ENCODE data around the gene UNC5C. TPM values are rescaled to one million over a fixed set of nuclear protein-coding genes. Genes with fewer than 3 reads are reported as not detected.
A peak's percentile ranks its signal among the peaks of the same experiment; 100 is the strongest.

The UNC5C gene
- total and polyA plus RNA-seq, 2 donors (not counting 1 experiment from before 2014, with no cell fraction given), result 2.0 to 11.6 TPM

DNA sequence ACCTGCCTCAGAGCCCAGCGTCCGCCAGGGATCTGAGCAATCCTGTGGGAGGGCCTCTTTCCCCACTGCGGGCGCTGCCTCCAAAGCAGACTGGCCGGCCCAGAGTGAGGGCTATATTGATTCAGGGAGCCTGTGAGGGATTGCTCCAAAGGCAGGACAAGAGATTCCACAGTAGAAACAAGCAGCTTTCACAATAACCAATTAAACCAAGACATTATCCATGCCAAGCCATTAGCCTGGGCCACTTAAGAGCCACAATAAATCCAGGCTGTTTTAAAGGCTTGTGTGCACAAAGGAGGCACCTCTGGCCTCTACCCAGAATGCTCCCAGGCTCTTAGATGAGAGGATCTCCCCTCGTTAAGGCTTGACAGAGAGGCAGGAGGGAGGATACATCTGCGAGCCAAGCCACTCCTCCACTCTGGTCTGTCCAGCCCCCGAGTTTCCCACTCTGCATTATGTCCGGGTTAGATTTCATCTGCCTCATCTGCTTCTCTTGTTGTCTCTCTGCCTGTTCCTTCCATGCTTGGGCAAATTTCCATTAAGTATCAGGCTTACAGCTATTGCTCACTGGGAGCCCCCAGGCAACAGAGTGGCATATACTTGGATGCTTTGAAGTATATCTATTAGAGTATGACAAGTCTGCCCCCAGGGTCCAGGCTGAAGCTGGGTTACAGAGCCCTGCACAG, 357.9 kb downstream of the UNC5C start:
- Histone ChIP-seq H3K27me3 (ENCODE audit: control insufficient read depth, insufficient read depth, low read length) (no peaks in the 10 kb centered on the region), H3K4me1 (ENCODE audit: control insufficient read depth, extremely low read depth, insufficient read depth, low read length) (no peaks in the 10 kb centered on the region), H3K4me3 (replicated peaks in 1 of 4; ENCODE audit: control extremely low read depth in 1 of 4, insufficient read depth in 1 of 4, low read depth in 3 of 4, low read length in 4 of 4) (no peak overlapping the region), H3K4me2 (ENCODE audit: extremely low read depth, insufficient read depth, low read length) (no peak overlapping the region), H3K27ac (ENCODE audit: insufficient read depth, low read length) (no peak overlapping the region), H2AFZ (ENCODE audit: low read length) (no peak overlapping the region), H4K20me1 (ENCODE audit: control insufficient read depth, extremely low read depth, insufficient read depth, low read length) (no peaks in the 10 kb centered on the region), H3K9ac (ENCODE audit: insufficient read depth, low read length) (no peak overlapping the region), H3K36me3 (ENCODE audit: control insufficient read depth, insufficient read depth, low read length) (no peaks in the 10 kb centered on the region), H3K9me3 (ENCODE audit: control insufficient read depth, insufficient read depth, low read depth, low read length) (no peaks in the 10 kb centered on the region), H3K79me2 (ENCODE audit: control insufficient read depth, insufficient read depth, low read length) (no peaks in the 10 kb centered on the region)
- peak in 1 of 2 donors; percentile 20 for DNase-seq (ENCODE audit: low read depth in 2 of 2)
- TF ChIP-seq, protein P1, sequence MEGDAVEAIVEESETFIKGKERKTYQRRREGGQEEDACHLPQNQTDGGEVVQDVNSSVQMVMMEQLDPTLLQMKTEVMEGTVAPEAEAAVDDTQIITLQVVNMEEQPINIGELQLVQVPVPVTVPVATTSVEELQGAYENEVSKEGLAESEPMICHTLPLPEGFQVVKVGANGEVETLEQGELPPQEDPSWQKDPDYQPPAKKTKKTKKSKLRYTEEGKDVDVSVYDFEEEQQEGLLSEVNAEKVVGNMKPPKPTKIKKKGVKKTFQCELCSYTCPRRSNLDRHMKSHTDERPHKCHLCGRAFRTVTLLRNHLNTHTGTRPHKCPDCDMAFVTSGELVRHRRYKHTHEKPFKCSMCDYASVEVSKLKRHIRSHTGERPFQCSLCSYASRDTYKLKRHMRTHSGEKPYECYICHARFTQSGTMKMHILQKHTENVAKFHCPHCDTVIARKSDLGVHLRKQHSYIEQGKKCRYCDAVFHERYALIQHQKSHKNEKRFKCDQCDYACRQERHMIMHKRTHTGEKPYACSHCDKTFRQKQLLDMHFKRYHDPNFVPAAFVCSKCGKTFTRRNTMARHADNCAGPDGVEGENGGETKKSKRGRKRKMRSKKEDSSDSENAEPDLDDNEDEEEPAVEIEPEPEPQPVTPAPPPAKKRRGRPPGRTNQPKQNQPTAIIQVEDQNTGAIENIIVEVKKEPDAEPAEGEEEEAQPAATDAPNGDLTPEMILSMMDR (conservative IDR thresholded peaks at IDR 0.05 in 1 of 2, IDR thresholded peaks at IDR 0.05 in 1 of 2; ENCODE audit: low read depth in 1 of 2, low read length in 2 of 2), result no peak
- no peak for TF ChIP-seq EZH2 (IDR thresholded peaks at IDR 0.05; ENCODE audit: low read length, missing control alignments)

DNA sequence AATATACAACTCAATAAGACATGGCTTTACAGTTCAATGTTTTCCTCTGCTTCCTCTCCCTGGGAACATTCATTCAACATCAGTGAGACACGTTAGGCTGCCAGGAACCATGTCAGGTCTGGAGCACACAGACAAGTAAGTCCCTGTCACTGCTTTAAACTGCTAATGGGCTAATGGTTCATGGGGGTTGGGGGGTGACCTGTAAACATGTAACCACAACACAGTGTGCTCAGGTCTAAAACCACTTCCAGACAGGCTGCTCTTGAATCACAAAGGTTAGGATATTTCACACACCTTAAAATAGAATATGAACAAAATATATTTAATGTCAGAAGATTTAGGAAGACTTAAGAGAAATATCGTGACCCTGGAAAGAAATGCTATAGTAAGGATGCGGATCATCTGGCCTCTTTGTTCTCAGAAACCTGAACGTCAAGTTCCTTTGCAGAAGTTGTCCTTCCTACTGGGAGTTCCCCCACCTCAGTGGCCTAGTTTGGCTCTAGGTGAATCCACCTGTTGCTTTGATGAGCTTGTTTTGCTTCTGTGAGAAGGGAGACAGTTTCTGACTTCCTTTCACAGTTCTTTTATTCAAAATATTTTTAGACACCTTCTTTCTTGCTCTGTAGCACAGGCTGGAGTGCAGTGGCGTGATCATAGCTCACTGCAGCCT, 359.9 kb downstream of the UNC5C start:
- TF ChIP-seq, protein P1 (conservative IDR thresholded peaks at IDR 0.05 in 1 of 2, IDR thresholded peaks at IDR 0.05 in 1 of 2; ENCODE audit: low read depth in 1 of 2, low read length in 2 of 2), result no peak
- TF ChIP-seq EZH2 (IDR thresholded peaks at IDR 0.05; ENCODE audit: low read length, missing control alignments), result no peak
- Histone ChIP-seq H4K20me1 (ENCODE audit: control insufficient read depth, extremely low read depth, insufficient read depth, low read length) (no peaks in the 10 kb centered on the region), H3K4me2 (ENCODE audit: extremely low read depth, insufficient read depth, low read length) (no peak overlapping the region), H3K27me3 (ENCODE audit: control insufficient read depth, insufficient read depth, low read length) (no peaks in the 10 kb centered on the region), H3K27ac (ENCODE audit: insufficient read depth, low read length) (no peak overlapping the region), H3K79me2 (ENCODE audit: control insufficient read depth, insufficient read depth, low read length) (no peaks in the 10 kb centered on the region), H3K9me3 (ENCODE audit: control insufficient read depth, insufficient read depth, low read depth, low read length) (no peaks in the 10 kb centered on the region), H3K4me3 (replicated peaks in 1 of 4; ENCODE audit: control extremely low read depth in 1 of 4, insufficient read depth in 1 of 4, low read depth in 3 of 4, low read length in 4 of 4) (no peak overlapping the region), H2AFZ (ENCODE audit: low read length) (no peak overlapping the region), H3K9ac (ENCODE audit: insufficient read depth, low read length) (no peak overlapping the region), H3K4me1 (ENCODE audit: control insufficient read depth, extremely low read depth, insufficient read depth, low read length) (no peaks in the 10 kb centered on the region), H3K36me3 (ENCODE audit: control insufficient read depth, insufficient read depth, low read length) (no peaks in the 10 kb centered on the region)
- no peak for DNase-seq (ENCODE audit: low read depth in 2 of 2)

DNA sequence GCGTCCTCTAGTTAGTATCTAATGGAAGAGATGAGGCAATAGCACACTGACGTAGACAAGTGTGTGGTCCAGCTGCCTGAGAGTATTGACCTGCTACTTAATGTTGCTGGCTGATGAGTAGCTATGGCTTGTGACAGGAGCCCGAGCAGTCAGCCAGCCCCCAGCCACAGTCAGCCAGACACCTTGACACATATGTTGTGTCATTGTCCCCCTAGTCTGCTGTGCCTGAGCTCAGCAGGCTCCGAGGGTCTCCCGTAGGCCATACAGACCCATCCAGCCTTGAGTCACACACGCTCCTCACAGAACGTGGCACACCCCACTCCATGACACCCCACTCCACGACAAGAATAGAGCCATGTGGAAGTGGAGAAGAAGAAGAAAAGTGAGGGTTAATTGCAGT, 362.1 kb downstream of the UNC5C start:
- Histone ChIP-seq H3K4me3 (replicated peaks in 1 of 4; ENCODE audit: control extremely low read depth in 1 of 4, insufficient read depth in 1 of 4, low read depth in 3 of 4, low read length in 4 of 4) (no peak overlapping the region), H3K27me3 (ENCODE audit: control insufficient read depth, insufficient read depth, low read length) (no peaks in the 10 kb centered on the region), H3K9ac (ENCODE audit: insufficient read depth, low read length) (no peak overlapping the region), H3K79me2 (ENCODE audit: control insufficient read depth, insufficient read depth, low read length) (no peaks in the 10 kb centered on the region), H3K9me3 (ENCODE audit: control insufficient read depth, insufficient read depth, low read depth, low read length) (no peaks in the 10 kb centered on the region), H3K4me2 (ENCODE audit: extremely low read depth, insufficient read depth, low read length) (no peak overlapping the region), H2AFZ (ENCODE audit: low read length) (no peak overlapping the region), H4K20me1 (ENCODE audit: control insufficient read depth, extremely low read depth, insufficient read depth, low read length) (no peaks in the 10 kb centered on the region), H3K27ac (ENCODE audit: insufficient read depth, low read length) (no peak overlapping the region), H3K4me1 (ENCODE audit: control insufficient read depth, extremely low read depth, insufficient read depth, low read length) (no peaks in the 10 kb centered on the region), H3K36me3 (ENCODE audit: control insufficient read depth, insufficient read depth, low read length) (no peaks in the 10 kb centered on the region)
- no peak for TF ChIP-seq EZH2 (IDR thresholded peaks at IDR 0.05; ENCODE audit: low read length, missing control alignments)
- TF ChIP-seq, protein P1 (conservative IDR thresholded peaks at IDR 0.05 in 1 of 2, IDR thresholded peaks at IDR 0.05 in 1 of 2; ENCODE audit: low read depth in 1 of 2, low read length in 2 of 2), result no peak
- DNase-seq (ENCODE audit: low read depth in 2 of 2), result no peak

Measured in fibroblast of lung (primary cell).